ENCODE data around the gene TXNRD3.

- TF ChIP-seq, protein P1, sequence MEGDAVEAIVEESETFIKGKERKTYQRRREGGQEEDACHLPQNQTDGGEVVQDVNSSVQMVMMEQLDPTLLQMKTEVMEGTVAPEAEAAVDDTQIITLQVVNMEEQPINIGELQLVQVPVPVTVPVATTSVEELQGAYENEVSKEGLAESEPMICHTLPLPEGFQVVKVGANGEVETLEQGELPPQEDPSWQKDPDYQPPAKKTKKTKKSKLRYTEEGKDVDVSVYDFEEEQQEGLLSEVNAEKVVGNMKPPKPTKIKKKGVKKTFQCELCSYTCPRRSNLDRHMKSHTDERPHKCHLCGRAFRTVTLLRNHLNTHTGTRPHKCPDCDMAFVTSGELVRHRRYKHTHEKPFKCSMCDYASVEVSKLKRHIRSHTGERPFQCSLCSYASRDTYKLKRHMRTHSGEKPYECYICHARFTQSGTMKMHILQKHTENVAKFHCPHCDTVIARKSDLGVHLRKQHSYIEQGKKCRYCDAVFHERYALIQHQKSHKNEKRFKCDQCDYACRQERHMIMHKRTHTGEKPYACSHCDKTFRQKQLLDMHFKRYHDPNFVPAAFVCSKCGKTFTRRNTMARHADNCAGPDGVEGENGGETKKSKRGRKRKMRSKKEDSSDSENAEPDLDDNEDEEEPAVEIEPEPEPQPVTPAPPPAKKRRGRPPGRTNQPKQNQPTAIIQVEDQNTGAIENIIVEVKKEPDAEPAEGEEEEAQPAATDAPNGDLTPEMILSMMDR (IDR thresholded peaks at IDR 0.05), result no peak
- no peak for TF ChIP-seq POLR2A (IDR thresholded peaks at IDR 0.05)
Observed at GRCh38 chr3:126638790-126639189, 16.1 kb downstream of the TXNRD3 start.

All from breast epithelium (tissue), 3 donors.